HFFc6 (cell line): ENCODE measurements around the gene TBC1D2B. TPM values are rescaled to one million over a fixed set of nuclear protein-coding genes. Genes with fewer than 3 reads are reported as not detected.

Source experiments
- DNase-seq: peaks from one replicate; pipeline ENCODE4 v3.0.0-alpha.2; 2018
- H3K27ac Mint-ChIP-seq: 2 replicates; pipeline ENCODE4 v1.8.0; 2020; ENCODE audit warnings: mild to moderate bottlenecking, mixed read lengths
- H3K27me3 Mint-ChIP-seq: 2 replicates; pipeline ENCODE4 v1.8.0; 2021; ENCODE audit warnings: mild to moderate bottlenecking, moderate library complexity, mixed read lengths; ENCODE audit not compliant: insufficient read depth
- H3K36me3 Mint-ChIP-seq: 2 replicates; pipeline ENCODE4 v1.8.0; 2021; ENCODE audit warnings: low read depth, mixed read lengths
- H3K4me1 Mint-ChIP-seq: 2 replicates; pipeline ENCODE4 v1.8.0; 2020; ENCODE audit warnings: low read depth, mixed read lengths
- H3K4me3 Mint-ChIP-seq: 2 replicates; pipeline ENCODE4 v1.8.0; 2020; ENCODE audit warnings: mild to moderate bottlenecking, moderate library complexity, mixed read lengths
- H3K9me3 Mint-ChIP-seq: 2 replicates; pipeline ENCODE4 v1.8.0; 2020; ENCODE audit warnings: mild to moderate bottlenecking, mixed read lengths
- total RNA-seq, 6 experiments: library from RNA; stranded (reverse); fragmentation: NEBNext Ultra II Directional; extraction: Animal tissue kit (Norgen Biotek cat#: 25700); gene quantifications; 2 replicates in 1 of 6; 3 replicates in 5 of 6; pipeline ENCODE4 v1.2.3, GENCODE V29; 2021
- TF ChIP-seq, protein P1 (sequence below): fragments of 200-600 bp; sonication (generic); IDR thresholded peaks from 2 replicates; pipeline ENCODE4 v1.5.0; 2021; ENCODE audit warnings: antibody characterized with exemption, mild to moderate bottlenecking

The TBC1D2B gene
- total RNA-seq, 6 experiments from 2014 or later: 34.1 to 42.5 (median 38.0) TPM

DNA sequence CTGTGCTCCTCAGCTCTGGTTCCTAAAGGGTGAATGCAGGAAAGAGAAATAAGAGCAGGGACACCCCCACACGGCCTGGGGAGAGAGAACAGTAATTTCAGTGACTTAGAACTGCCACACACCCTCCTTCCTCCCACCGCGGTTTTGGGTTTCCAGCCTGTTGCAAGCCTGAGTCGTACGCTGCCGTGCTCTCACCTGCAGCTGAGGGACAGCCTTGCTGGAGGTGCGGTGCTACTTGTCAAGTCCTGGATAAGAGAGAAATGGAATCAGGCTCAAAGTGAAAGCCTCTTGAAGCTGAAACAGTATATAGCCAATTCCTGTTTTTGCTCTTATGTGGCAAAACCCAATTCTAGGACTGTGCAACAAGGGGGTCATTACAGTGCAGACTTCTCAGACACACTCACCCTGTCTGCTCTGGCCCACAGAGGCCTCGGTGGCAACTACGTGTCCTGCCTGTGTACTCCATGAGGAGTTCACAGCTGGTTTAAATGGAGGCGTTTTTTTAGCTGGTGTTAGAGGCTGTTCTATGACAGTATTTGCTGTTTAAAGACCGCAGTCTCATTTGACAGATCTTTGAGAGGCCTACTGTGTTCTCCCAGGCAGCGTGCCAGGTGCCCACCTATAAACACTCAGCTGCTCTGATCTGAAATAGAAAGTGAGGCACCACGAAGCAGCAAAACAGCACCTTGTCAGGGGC is 42.9 kb downstream of the TBC1D2B start:
- peaks cover 1% of the 10 kb centered on the region for H3K27me3 Mint-ChIP-seq
- no peaks in the 10 kb centered on the region for H3K9me3 Mint-ChIP-seq
- DNase-seq: no peak
- peak overlapping the region; percentile 38; the same call in 1 of the 2 replicates for H3K27ac Mint-ChIP-seq
- H3K4me1 Mint-ChIP-seq: peaks cover 38% of the 10 kb centered on the region
- H3K36me3 Mint-ChIP-seq: peaks cover 24% of the 10 kb centered on the region
- TF ChIP-seq, protein P1, sequence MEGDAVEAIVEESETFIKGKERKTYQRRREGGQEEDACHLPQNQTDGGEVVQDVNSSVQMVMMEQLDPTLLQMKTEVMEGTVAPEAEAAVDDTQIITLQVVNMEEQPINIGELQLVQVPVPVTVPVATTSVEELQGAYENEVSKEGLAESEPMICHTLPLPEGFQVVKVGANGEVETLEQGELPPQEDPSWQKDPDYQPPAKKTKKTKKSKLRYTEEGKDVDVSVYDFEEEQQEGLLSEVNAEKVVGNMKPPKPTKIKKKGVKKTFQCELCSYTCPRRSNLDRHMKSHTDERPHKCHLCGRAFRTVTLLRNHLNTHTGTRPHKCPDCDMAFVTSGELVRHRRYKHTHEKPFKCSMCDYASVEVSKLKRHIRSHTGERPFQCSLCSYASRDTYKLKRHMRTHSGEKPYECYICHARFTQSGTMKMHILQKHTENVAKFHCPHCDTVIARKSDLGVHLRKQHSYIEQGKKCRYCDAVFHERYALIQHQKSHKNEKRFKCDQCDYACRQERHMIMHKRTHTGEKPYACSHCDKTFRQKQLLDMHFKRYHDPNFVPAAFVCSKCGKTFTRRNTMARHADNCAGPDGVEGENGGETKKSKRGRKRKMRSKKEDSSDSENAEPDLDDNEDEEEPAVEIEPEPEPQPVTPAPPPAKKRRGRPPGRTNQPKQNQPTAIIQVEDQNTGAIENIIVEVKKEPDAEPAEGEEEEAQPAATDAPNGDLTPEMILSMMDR: no peak
- H3K4me3 Mint-ChIP-seq: no peak overlapping the region; the same call in 1 of the 2 replicates

DNA sequence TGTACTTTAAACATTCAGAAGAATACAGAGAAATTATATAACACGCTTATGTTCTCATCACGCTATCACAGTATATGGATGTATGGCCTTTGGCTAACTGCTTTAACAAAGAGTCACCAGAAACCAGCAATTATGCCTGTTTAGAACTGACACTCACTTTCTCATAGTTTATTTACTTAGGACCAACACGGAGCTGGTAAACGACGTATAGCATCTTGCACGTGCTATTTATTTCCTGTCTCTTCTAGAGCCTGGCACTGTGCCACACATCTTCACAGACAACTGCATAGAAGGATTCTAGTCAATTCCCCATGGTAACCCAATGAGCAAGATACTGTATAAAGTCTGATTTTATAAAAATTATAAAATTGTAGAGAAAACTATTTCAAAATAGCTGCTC is 43.6 kb downstream of the TBC1D2B start:
- Mint-ChIP-seq H3K9me3 (no peaks in the 10 kb centered on the region), H3K27me3 (peaks cover 1% of the 10 kb centered on the region), H3K36me3 (peaks cover 17% of the 10 kb centered on the region; the same call in 1 of the 2 replicates), H3K4me3 (no peak overlapping the region), H3K4me1 (peaks cover 38% of the 10 kb centered on the region), H3K27ac (no peak overlapping the region)
- TF ChIP-seq, protein P1: no peak
- DNase-seq: no peak

DNA sequence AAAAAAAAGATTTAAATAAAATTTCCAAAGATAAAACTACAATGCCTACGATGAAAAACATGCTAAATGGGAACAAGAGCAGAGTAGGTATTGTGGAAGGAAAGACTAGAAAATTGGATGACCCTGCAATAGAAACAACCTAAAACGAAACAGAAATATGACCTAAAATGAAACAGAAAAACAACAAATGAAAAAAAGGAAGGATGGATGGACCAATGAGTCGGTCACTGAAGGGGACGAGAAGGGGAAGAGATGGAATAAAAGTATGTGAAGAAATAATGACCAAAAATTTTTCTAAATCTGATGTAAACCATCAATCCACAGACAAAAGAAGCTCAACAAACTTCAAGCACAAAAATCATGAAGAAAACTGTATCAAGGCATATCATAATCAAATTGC is 44.8 kb downstream of the TBC1D2B start:
- no peak for DNase-seq
- Mint-ChIP-seq H3K9me3 (no peaks in the 10 kb centered on the region), H3K27ac (no peak overlapping the region)

GRCh38 chr15:78024883-78025282 is 52.6 kb downstream of the TBC1D2B start:
- Mint-ChIP-seq H3K9me3 (no peaks in the 10 kb centered on the region), H3K36me3 (peaks cover 32% of the 10 kb centered on the region), H3K27me3 (no peaks in the 10 kb centered on the region; the same call in 1 of the 2 replicates), H3K27ac (no peak overlapping the region), H3K4me3 (no peak overlapping the region), H3K4me1 (no peaks in the 10 kb centered on the region; the same call in 1 of the 2 replicates)
- TF ChIP-seq, protein P1: no peak
- DNase-seq: no peak

More for the DNA sequence above, 44.8 kb downstream of the TBC1D2B start:
- Mint-ChIP-seq H3K4me1 (peaks cover 38% of the 10 kb centered on the region), H3K27me3 (no peaks in the 10 kb centered on the region; the same call in none of the 2 replicates), H3K36me3 (peaks cover 15% of the 10 kb centered on the region; the same call in 1 of the 2 replicates), H3K4me3 (no peak overlapping the region)
- TF ChIP-seq, protein P1: no peak

DNA sequence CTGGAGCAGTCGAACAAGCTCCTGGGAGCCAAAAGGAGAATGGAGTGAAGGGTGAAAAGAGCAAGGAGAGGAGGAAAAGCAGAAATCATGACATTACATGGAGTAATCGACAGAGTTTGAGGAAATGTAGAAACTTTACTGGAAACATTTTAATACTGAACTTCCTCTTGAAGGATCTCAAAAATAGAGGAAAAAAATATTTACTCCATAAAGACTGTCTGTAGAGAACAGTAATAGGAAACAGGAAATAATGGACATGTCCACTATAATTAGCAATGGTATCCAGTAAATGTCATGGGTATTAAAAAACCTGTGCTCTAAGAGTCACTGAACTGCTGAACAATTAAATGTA is 53.0 kb downstream of the TBC1D2B start:
- Mint-ChIP-seq H3K9me3 (no peaks in the 10 kb centered on the region), H3K36me3 (peaks cover 32% of the 10 kb centered on the region), H3K4me3 (no peak overlapping the region), H3K4me1 (no peaks in the 10 kb centered on the region; the same call in 1 of the 2 replicates), H3K27me3 (no peaks in the 10 kb centered on the region; the same call in 1 of the 2 replicates), H3K27ac (no peak overlapping the region)
- TF ChIP-seq, protein P1: no peak
- no peak for DNase-seq
